HG02973 (cell line): Measurements from ENCODE around the gene FARS2.

Experiments
- ATAC-seq: cut with Tn5 transposase; IDR thresholded peaks from one replicate; pipeline ENCODE4 v1.9.1; 2021; ENCODE audit warnings: moderate library complexity; ENCODE audit not compliant: unreplicated experiment

The FARS2 gene

GRCh38 chr6:5814116-5814515 is 552.8 kb downstream of the FARS2 start:
- no peak for ATAC-seq

GRCh38 chr6:5814901-5815300 is 553.6 kb downstream of the FARS2 start:
- ATAC-seq, result no peak

DNA sequence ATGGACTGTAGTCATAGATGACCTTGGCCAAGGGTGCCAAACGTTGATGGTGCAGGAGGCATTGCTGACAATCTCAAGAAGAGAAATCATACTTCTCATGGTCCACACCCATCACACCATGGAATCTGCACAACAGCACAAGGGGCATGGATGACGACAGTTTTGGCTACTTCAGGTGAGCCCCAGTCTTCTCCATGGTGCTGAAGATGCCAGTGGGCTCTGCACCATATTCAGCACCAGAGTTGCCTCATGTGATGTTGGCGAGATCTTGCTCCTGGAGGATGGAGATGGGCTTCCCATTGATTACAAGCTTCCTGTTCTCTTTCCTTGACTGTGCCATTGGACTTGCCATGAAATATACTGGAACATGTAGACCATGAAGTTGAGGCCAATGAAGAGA is 556.6 kb downstream of the FARS2 start:
- no peak for ATAC-seq

DNA sequence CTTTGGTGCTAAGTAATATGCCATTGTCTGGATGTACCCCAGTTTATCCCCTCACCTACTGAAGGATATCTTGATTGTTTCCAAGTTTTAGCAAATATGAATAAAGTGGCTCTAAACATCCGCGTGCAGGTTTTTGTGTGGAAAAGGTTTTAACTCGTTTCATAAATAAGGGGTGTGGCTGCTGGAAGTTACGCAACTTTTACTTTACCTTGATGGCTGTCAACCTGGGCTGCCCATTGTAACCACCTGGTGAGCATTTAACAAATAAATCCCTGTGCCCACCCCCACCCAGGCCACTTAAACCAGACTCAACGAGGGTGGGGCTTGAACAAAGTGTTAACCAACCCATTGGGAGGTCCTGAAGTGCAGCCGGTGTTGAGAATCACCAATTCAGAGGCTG is 557.6 kb downstream of the FARS2 start:
- no peak for ATAC-seq
